Testis (tissue), 3 donors: ENCODE results near the gene HIPK2. TPM values are rescaled to one million over a fixed set of nuclear protein-coding genes. Genes with fewer than 3 reads are reported as not detected.

Experiments
- DNase-seq: peaks from one replicate; pipeline ENCODE4 v3.0.0-alpha.2; 2019
- H3K27ac ChIP-seq, 2 donors: fragments of 200-600 bp; sonication (generic); one replicate each; pipeline ENCODE4 v1.5.1; 2019
- H3K27me3 ChIP-seq: fragments of 200-600 bp; sonication (generic); one replicate; pipeline ENCODE4 v1.5.1; 2019
- H3K36me3 ChIP-seq: fragments of 200-600 bp; sonication (generic); one replicate; pipeline ENCODE4 v1.5.1; 2017; ENCODE audit warnings: low read depth; ENCODE audit errors: missing control alignments
- H3K4me1 ChIP-seq: fragments of 200-600 bp; sonication (generic); one replicate; pipeline ENCODE4 v1.5.1; 2019
- H3K4me3 ChIP-seq, 2 donors: fragments of 200-600 bp; sonication (generic); one replicate each; pipeline ENCODE4 v1.5.1; 2017 to 2019
- H3K9me3 ChIP-seq: fragments of 200-600 bp; sonication (generic); one replicate; pipeline ENCODE4 v1.5.1; 2017
- CTCF ChIP-seq, 3 experiments: fragments of 450-650 bp in 2 of 3; fragments of 200-600 bp in 1 of 3; sonication (generic) in 1 of 3; IDR thresholded peaks; one replicate each; pipeline ENCODE4 v1.5.1; 2016 to 2019; ENCODE audit warnings: antibody characterized with exemption in 3 of 3, mild to moderate bottlenecking in 2 of 3, moderate library complexity in 1 of 3
- POLR2A ChIP-seq: fragments of 450-650 bp; IDR thresholded peaks from one replicate; pipeline ENCODE4 v1.6.1; 2017; ENCODE audit warnings: antibody characterized with exemption, mild to moderate bottlenecking, moderate library complexity
- WGBS, 2 donors: methylation state at CpG; one replicate each; pipeline ENCODE4 v1.1.5; 2018; 5-methylcytosine and 5-hydroxymethylcytosine counted together
- intact Hi-C: fragments of 100-400 bp; cut with DNase I; formaldehyde crosslinking; loops from one replicate; pipeline ENCODE4 v1.15.1; 2023; ENCODE audit warnings: low total_unique reads
- polyA plus RNA-seq: library from polyadenylated mRNA; stranded (reverse); fragments of 350-450 nt; fragmentation: Illumina TruSeq; extraction: RNeasy Lipid Tissue Mini Kit (QIAGEN cat#74804); gene quantifications from one replicate; pipeline ENCODE4 v1.2.3, GENCODE V29; 2014; ENCODE audit warnings: low read depth, low replicate concordance; ENCODE audit not compliant: insufficient read depth
- total RNA-seq, 2 donors: library from RNA; depleted of rRNA; stranded (reverse); fragments of >200 nt; gene quantifications; one replicate each; pipeline ENCODE4 v1.2.3, GENCODE V29; 2016

The HIPK2 gene
- total and polyA plus RNA-seq, 3 donors from 2014 or later = 6.3 to 22.4 (median 17.8) TPM

DNA sequence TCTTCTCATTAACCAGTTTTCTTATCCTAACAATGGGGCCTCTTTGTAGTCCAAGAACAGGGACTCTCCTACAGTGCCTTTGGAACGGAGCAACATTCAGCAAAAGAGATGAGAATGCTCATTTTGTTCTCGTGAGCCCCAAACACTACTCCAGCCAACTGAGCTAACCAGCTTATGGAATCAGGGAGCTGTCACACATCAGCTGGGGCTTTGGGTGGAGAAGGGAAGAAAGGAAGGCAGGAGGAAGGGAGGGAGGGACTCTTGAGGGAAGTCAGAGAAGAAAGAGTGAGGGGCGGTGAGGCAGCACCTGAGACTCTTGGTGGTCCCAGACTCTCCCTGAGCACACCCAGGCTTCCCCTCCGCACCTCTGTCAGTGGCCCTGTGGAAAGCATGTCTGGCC, 131.2 kb downstream of the HIPK2 start:
- no peaks in the 10 kb centered on the region for H3K27me3 ChIP-seq
- H3K27ac ChIP-seq = no peak overlapping the region
- 88 to 91% methylated on average over 4 of the region's 4 CpGs for WGBS, 2 donors
- no peaks in the 10 kb centered on the region for H3K9me3 ChIP-seq
- TF ChIP-seq CTCF (IDR thresholded peaks at IDR 0.05) (no peak), POLR2A (no peak)
- DNase-seq = no peak
- no peaks in the 10 kb centered on the region for H3K36me3 ChIP-seq
- intact Hi-C loops = loop anchor here (5.0 to 10.0 kb wide), 2 partner anchors 128 to 356 kb away; partner anchors contain the start of gene HIPK2
- H3K4me3 ChIP-seq = no peak overlapping the region
- no peaks in the 10 kb centered on the region for H3K4me1 ChIP-seq

- Histone ChIP-seq H3K27me3 (no peaks in the 10 kb centered on the region), H3K9me3 (no peaks in the 10 kb centered on the region), H3K4me1 (no peaks in the 10 kb centered on the region), H3K27ac (no peak overlapping the region), H3K4me3 (no peak overlapping the region), H3K36me3 (no peaks in the 10 kb centered on the region)
- TF ChIP-seq POLR2A (no peak), CTCF (IDR thresholded peaks at IDR 0.05) (peak; percentile 81 to 94 (median 87))
- intact Hi-C loops = loop anchor here (5.0 to 10.0 kb wide), 2 partner anchors 129 to 356 kb away; partner anchors contain the start of gene HIPK2
- DNase-seq = peak; percentile 88
- WGBS, 2 donors = 64 to 65% methylated on average over 19 of the region's 19 CpGs
Measured at GRCh38 chr7:139645572-139646523, 131.9 kb downstream of the HIPK2 start.

- Histone ChIP-seq H3K9me3 (no peaks in the 10 kb centered on the region), H3K36me3 (no peaks in the 10 kb centered on the region), H3K27ac (no peak overlapping the region), H3K4me3 (no peak overlapping the region), H3K27me3 (no peaks in the 10 kb centered on the region), H3K4me1 (no peaks in the 10 kb centered on the region)
- WGBS, 2 donors = 83 to 88% methylated on average over 4 to 6 of the region's 6 CpGs
- intact Hi-C loops = loop anchor here (10.0 kb wide), 1 partner anchor 131 kb away; the partner anchor contains the start of gene HIPK2
- TF ChIP-seq CTCF (IDR thresholded peaks at IDR 0.05) = no peak
- DNase-seq = no peak
Measured at GRCh38 chr7:139643951-139644585, 133.7 kb downstream of the HIPK2 start.

- 87 to 90% methylated on average over 4 of the region's 4 CpGs for WGBS, 2 donors
- intact Hi-C loops = loop anchor here (10.0 kb wide), 1 partner anchor 133 kb away; the partner anchor contains the start of gene HIPK2
- Histone ChIP-seq H3K27ac (no peak overlapping the region), H3K27me3 (no peaks in the 10 kb centered on the region), H3K36me3 (no peaks in the 10 kb centered on the region), H3K4me1 (no peaks in the 10 kb centered on the region), H3K4me3 (no peak overlapping the region), H3K9me3 (no peaks in the 10 kb centered on the region)
- DNase-seq = no peak
- TF ChIP-seq CTCF (IDR thresholded peaks at IDR 0.05) (no peak), POLR2A (no peak)
Measured at GRCh38 chr7:139642283-139642682, 135.5 kb downstream of the HIPK2 start.
